HepG2 (cell line): ENCODE data around the gene CGNL1. TPM values are rescaled to one million over a fixed set of nuclear protein-coding genes. Genes with fewer than 3 reads are reported as not detected.
A peak's percentile ranks its signal among the peaks of the same experiment; 100 is the strongest.

Experiments used
- AGO1 ChIP-seq: fragments of 200-400 bp; formaldehyde crosslinking; IDR thresholded peaks from 2 replicates; pipeline ENCODE4 v1.6.1; 2017; ENCODE audit warnings: mild to moderate bottlenecking, low read depth, low read length, moderate library complexity; ENCODE audit not compliant: poor library complexity, severe bottlenecking
- HNRNPUL1 ChIP-seq: fragments of 200-400 bp; formaldehyde crosslinking; IDR thresholded peaks from 2 replicates; pipeline ENCODE4 v1.6.1; 2017; ENCODE audit warnings: low read depth, mild to moderate bottlenecking, low read length, moderate library complexity
- MAFF ChIP-seq: IDR thresholded peaks from 2 replicates; pipeline ENCODE4 v1.6.1; 2011; ENCODE audit warnings: low read depth, low read length, improper control_type of control experiment
- NFIC ChIP-seq: IDR thresholded peaks from 2 replicates; pipeline ENCODE4 v1.6.1; 2012; ENCODE audit warnings: mild to moderate bottlenecking, low read length, inconsistent platforms
- NKX3-1 ChIP-seq: sonication (generic); formaldehyde crosslinking; IDR thresholded peaks from 2 replicates; pipeline ENCODE4 v1.5.0; 2020; ENCODE audit warnings: missing genetic modification reagents
- NR2F1 ChIP-seq, 2 experiments: fragments of 450-650 bp in 1 of 2; formaldehyde crosslinking in 1 of 2; IDR thresholded peaks; 2 replicates each; pipeline versions ENCODE4 v1.5.0 to v1.6.1; 2016 to 2020; ENCODE audit warnings: mild to moderate bottlenecking in 1 of 2, missing compliant biosample characterization in 1 of 2, missing genetic modification reagents in 1 of 2, moderate library complexity in 1 of 2
- PLSCR1 ChIP-seq: sonication (generic); formaldehyde crosslinking; IDR thresholded peaks from 2 replicates; pipeline ENCODE4 v1.5.0; 2020; ENCODE audit warnings: missing genetic modification reagents, mild to moderate bottlenecking, borderline replicate concordance
- RARG ChIP-seq: sonication (generic); formaldehyde crosslinking; IDR thresholded peaks from 2 replicates; pipeline ENCODE4 v1.4.0; 2020; ENCODE audit warnings: low read depth, mild to moderate bottlenecking, missing genetic modification reagents
- UBTF ChIP-seq: sonication (generic); formaldehyde crosslinking; IDR thresholded peaks from 2 replicates; pipeline ENCODE4 v1.4.0; 2020; ENCODE audit warnings: mild to moderate bottlenecking, missing genetic modification reagents
- ZNF142 ChIP-seq: sonication (generic); formaldehyde crosslinking; IDR thresholded peaks from 2 replicates; pipeline ENCODE4 v1.4.0; 2020; ENCODE audit warnings: missing genetic modification reagents
- ZNF3 ChIP-seq: IDR thresholded peaks from 2 replicates; pipeline ENCODE4 v1.7.0; 2017; ENCODE audit warnings: inconsistent platforms
- ZNF343 ChIP-seq: sonication (generic); formaldehyde crosslinking; IDR thresholded peaks from 2 replicates; pipeline ENCODE4 v1.4.0; 2020; ENCODE audit warnings: mild to moderate bottlenecking, missing genetic modification reagents
- ZNF432 ChIP-seq: sonication (generic); formaldehyde crosslinking; IDR thresholded peaks from 2 replicates; pipeline ENCODE4 v1.5.0; 2020; ENCODE audit warnings: missing genetic modification reagents, mild to moderate bottlenecking, borderline replicate concordance
- ZNF484 ChIP-seq: sonication (generic); formaldehyde crosslinking; IDR thresholded peaks from 2 replicates; pipeline ENCODE4 v1.5.1; 2020; ENCODE audit warnings: mild to moderate bottlenecking, low read depth, missing genetic modification reagents, borderline replicate concordance
- ZNF550 ChIP-seq: sonication (generic); formaldehyde crosslinking; IDR thresholded peaks from 2 replicates; pipeline ENCODE4 v1.4.0; 2020; ENCODE audit warnings: mild to moderate bottlenecking, missing genetic modification reagents, borderline replicate concordance
- polyA plus RNA-seq, 8 experiments: library from polyadenylated mRNA; depleted of rRNA in 3 of 8; stranded (reverse) in 7 of 8; unstranded in 1 of 8; fragments of >200 nt; fragmentation: Illumina TruSeq in 4 of 8; extraction: Trizol in 4 of 8; gene quantifications; 2 replicates each; pipeline versions ENCODE4 v1.2.1 to v1.2.3, GENCODE V29; 2011 to 2016; ENCODE audit warnings: low read depth in 4 of 8, missing spikeins in 1 of 8, mixed read lengths in 1 of 8; ENCODE audit not compliant: insufficient read depth in 1 of 8
- total RNA-seq, 5 experiments: library from RNA; depleted of rRNA; stranded (reverse); fragments of >200 nt; fragmentation: Illumina TruSeq; extraction: Trizol; gene quantifications; 2 replicates each; pipeline ENCODE4 v1.2.3, GENCODE V29; 2016; ENCODE audit warnings: low read depth in 1 of 5
- TF ChIP-seq, protein P1 (sequence below): sonication (generic); formaldehyde crosslinking; IDR thresholded peaks from 2 replicates; pipeline ENCODE4 v1.5.1; 2020; ENCODE audit warnings: mild to moderate bottlenecking, missing genetic modification reagents

The CGNL1 gene
- total and polyA plus RNA-seq, 2 of the 13 experiments (the other 11 are each of a cell fraction or from before 2014, with no cell fraction given), result 5.6 to 15.6 TPM

DNA sequence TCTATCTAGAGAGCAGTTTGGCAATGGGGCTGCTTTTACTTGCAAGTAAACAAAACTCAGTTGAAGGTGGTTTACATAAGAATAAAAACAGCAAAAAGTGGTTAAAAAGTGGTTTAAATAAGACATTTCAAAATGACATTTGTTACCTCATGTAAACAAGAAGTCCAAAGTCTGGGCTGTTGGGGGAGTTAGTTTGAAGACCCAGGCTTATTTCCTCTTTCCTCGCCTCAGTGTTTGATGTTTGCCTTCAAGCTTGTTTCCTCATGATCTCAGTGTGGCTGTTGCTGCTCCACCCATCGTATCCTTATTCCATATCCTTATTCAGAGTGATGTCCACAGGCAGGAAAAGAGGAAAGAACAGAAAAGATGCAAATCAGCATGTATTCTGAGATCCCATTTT lies 15.2 kb downstream of the CGNL1 start (continued):
- TF ChIP-seq UBTF, result no peak
- no peak for TF ChIP-seq NR2F1 (CRISPR knock-in tag; IDR thresholded peaks at IDR 0.05)
- no peak for TF ChIP-seq PLSCR1 (CRISPR knock-in tag)
- TF ChIP-seq HNRNPUL1, result no peak
- 0 out of 2 replicates have a peak, but pooled peaks have one; percentile 26 for TF ChIP-seq NFIC
- no peak for TF ChIP-seq AGO1
- TF ChIP-seq ZNF432 (CRISPR knock-in tag), result no peak
- no peak for TF ChIP-seq ZNF142 (CRISPR knock-in tag)
- no peak for TF ChIP-seq ZNF550 (CRISPR knock-in tag)
- TF ChIP-seq MAFF, result no peak
- TF ChIP-seq RARG, result no peak
- TF ChIP-seq ZNF343 (CRISPR knock-in tag), result no peak
- no peak for TF ChIP-seq NKX3-1 (CRISPR knock-in tag)
- TF ChIP-seq ZNF3 (CRISPR knock-in tag), result peak; percentile 92
- TF ChIP-seq ZNF484 (CRISPR knock-in tag), result no peak
- TF ChIP-seq, protein P1, sequence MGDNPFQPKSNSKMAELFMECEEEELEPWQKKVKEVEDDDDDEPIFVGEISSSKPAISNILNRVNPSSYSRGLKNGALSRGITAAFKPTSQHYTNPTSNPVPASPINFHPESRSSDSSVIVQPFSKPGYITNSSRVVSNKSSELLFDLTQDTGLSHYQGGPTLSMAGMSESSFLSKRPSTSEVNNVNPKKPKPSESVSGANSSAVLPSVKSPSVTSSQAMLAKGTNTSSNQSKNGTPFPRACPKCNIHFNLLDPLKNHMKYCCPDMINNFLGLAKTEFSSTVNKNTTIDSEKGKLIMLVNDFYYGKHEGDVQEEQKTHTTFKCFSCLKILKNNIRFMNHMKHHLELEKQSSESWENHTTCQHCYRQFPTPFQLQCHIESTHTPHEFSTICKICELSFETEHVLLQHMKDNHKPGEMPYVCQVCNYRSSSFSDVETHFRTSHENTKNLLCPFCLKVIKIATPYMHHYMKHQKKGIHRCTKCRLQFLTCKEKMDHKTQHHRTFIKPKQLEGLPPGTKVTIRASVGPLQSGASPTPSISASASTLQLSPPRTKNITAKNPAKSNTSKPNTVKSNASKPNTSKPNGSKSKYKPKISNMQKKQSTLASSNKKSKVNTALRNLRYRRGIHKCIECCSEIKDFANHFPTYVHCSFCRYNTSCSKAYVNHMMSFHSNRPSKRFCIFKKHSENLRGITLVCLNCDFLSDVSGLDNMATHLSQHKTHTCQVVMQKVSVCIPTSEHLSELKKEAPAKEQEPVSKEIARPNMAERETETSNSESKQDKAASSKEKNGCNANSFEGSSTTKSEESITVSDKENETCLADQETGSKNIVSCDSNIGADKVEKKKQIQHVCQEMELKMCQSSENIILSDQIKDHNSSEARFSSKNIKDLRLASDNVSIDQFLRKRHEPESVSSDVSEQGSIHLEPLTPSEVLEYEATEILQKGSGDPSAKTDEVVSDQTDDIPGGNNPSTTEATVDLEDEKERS (CRISPR knock-in tag), result peak; percentile 95
